ENCODE results near the gene RIF1. TPM values are rescaled to one million over a fixed set of nuclear protein-coding genes. Genes with fewer than 3 reads are reported as not detected.

The RIF1 gene
- total RNA-seq: 14.7 and 19.4 TPM in 2 replicates

GRCh38 chr2:151409601-151410484, at the start of gene RIF1:
Gene RIF1 (plus strand): TSS chr2:151409902. CDS start chr2:151410424, 522 bp downstream.

Other genes with a start within 250 kb of the RIF1 start
- 0.99 and 1.4 TPM in 2 replicates for gene RBM43, start 148.0 kb upstream of the RIF1 start, total RNA-seq
- gene NMI, start 120.2 kb upstream of the RIF1 start, total RNA-seq: 5.7 and 5.9 TPM in 2 replicates
- 0.46 TPM in 1 of 2 replicates, not detected in the other for gene TNFAIP6, start 52.3 kb upstream of the RIF1 start, total RNA-seq